H1 (cell line): Measurements from ENCODE around the gene SNAPIN. TPM values are rescaled to one million over a fixed set of nuclear protein-coding genes. Genes with fewer than 3 reads are reported as not detected.

ENCODE experiments used
- CTCF ChIA-PET: fragments of 300-600 bp; sonication (Branson Sonifier 250); formaldehyde crosslinking; loops from one replicate; lab custom pipeline; 2021; ENCODE audit not compliant: partially characterized antibody; lab: Charles Lee
- POLR2A ChIA-PET: fragments of 300-600 bp; sonication (Branson Sonifier 250); formaldehyde crosslinking; loops from one replicate; lab custom pipeline; 2021; ENCODE audit warnings: inconsistent platforms; ENCODE audit not compliant: partially characterized antibody; lab: Charles Lee
- DNase-seq, 2 experiments: peaks; one replicate each; pipeline versions ENCODE4 v3.0.0 to v3.0.0-alpha.2; 2010 to 2022; ENCODE audit warnings: low spot score in 2 of 2, low read depth in 1 of 2, mixed read lengths in 1 of 2
- FAIRE-seq: peaks from 2 replicates; lab custom pipeline; 2011; peaks lifted over from hg19 to GRCh38; lab: Jason Lieb, UNC
- H2AFZ ChIP-seq: 2 replicates; pipeline ENCODE4 v1.8.1; 2012; ENCODE audit warnings: low read length, inconsistent platforms
- H2AK5ac ChIP-seq: 2 replicates; pipeline ENCODE4 v1.6.1; 2013; ENCODE audit warnings: low read depth, low read length
- H2BK120ac ChIP-seq: replicated peaks from 2 replicates; pipeline ENCODE3; 2013; ENCODE audit warnings: low read depth, low read length, inconsistent platforms
- H2BK12ac ChIP-seq: 2 replicates; pipeline ENCODE4 v1.6.1; 2013; ENCODE audit warnings: low read depth, low read length
- H2BK15ac ChIP-seq: 2 replicates; pipeline ENCODE4 v1.6.1; 2013; ENCODE audit warnings: low read length
- H2BK20ac ChIP-seq: 2 replicates; pipeline ENCODE4 v1.6.1; 2013; ENCODE audit warnings: low read length
- H2BK5ac ChIP-seq: 2 replicates; pipeline ENCODE4 v1.6.1; 2013; ENCODE audit warnings: low read depth, low read length
- H3K14ac ChIP-seq: 2 replicates; pipeline ENCODE4 v1.6.1; 2013; ENCODE audit warnings: inconsistent platforms; ENCODE audit not compliant: insufficient read length
- H3K18ac ChIP-seq: 2 replicates; pipeline ENCODE4 v1.6.1; 2013; ENCODE audit warnings: low read length; ENCODE audit errors: extremely low read depth
- H3K23ac ChIP-seq: 2 replicates; pipeline ENCODE4 v1.6.1; 2013; ENCODE audit warnings: inconsistent platforms; ENCODE audit not compliant: insufficient read length
- H3K23me2 ChIP-seq: 2 replicates; pipeline ENCODE4 v1.6.1; 2013; ENCODE audit warnings: low read depth, low read length
- H3K27ac ChIP-seq: 2 replicates; pipeline ENCODE4 v1.6.1; 2011; ENCODE audit warnings: low read depth, low read length, inconsistent platforms
- H3K27me3 ChIP-seq, 4 experiments: replicated peaks in 1 of 4; 1 replicate in 1 of 4; 2 replicates in 3 of 4; pipeline versions ENCODE4 v1.6.1 to v1.8.1; 2011 to 2013; ENCODE audit warnings: low read length in 3 of 4, mild to moderate bottlenecking in 3 of 4, inconsistent platforms in 2 of 4, mixed read lengths in 2 of 4, moderate library complexity in 1 of 4; ENCODE audit not compliant: control insufficient read depth in 3 of 4, insufficient read depth in 3 of 4; ENCODE audit errors: extremely low read depth in 1 of 4
- H3K36me3 ChIP-seq, 4 experiments: 2 replicates each; pipeline versions ENCODE4 v1.6.1 to v1.8.1; 2011 to 2013; ENCODE audit warnings: mild to moderate bottlenecking in 4 of 4, low read length in 3 of 4, moderate library complexity in 2 of 4, control low read depth in 1 of 4, inconsistent platforms in 1 of 4; ENCODE audit not compliant: insufficient read depth in 4 of 4, control insufficient read depth in 2 of 4
- H3K4ac ChIP-seq: replicated peaks from 2 replicates; pipeline ENCODE3; 2013; ENCODE audit warnings: low read length, low read depth, mixed read lengths, inconsistent platforms; ENCODE audit not compliant: insufficient read length
- H3K4me1 ChIP-seq, 4 experiments: replicated peaks in 1 of 4; 1 replicate in 1 of 4; 2 replicates in 3 of 4; pipeline versions ENCODE4 v1.6.1 to v1.8.1; 2011 to 2013; ENCODE audit warnings: low read length in 3 of 4, inconsistent platforms in 2 of 4, mixed read lengths in 1 of 4; ENCODE audit not compliant: insufficient read depth in 4 of 4, control insufficient read depth in 3 of 4
- H3K4me2 ChIP-seq, 2 experiments: 2 replicates each; pipeline versions ENCODE4 v1.6.1 to v1.8.1; 2011 to 2013; ENCODE audit warnings: low read depth in 2 of 2, low read length in 2 of 2, control low read depth in 1 of 2, inconsistent platforms in 1 of 2, mild to moderate bottlenecking in 1 of 2; ENCODE audit not compliant: insufficient read depth in 1 of 2
- H3K4me3 ChIP-seq, 4 experiments: fragments of 200-600, 300-600 bp in 1 of 4; sonication (generic), shearing (Covaris generic), sonication (Bioruptor Twin) in 1 of 4; 2 replicates each; pipeline versions ENCODE4 v1.5.1 to v1.8.1; 2011 to 2016; ENCODE audit warnings: low read length in 4 of 4, low read depth in 3 of 4, control low read depth in 2 of 4, inconsistent platforms in 2 of 4, mild to moderate bottlenecking in 2 of 4, mixed read lengths in 1 of 4, moderate library complexity in 1 of 4; ENCODE audit not compliant: insufficient read depth in 2 of 4; ENCODE audit errors: extremely low read depth in 1 of 4
- H3K56ac ChIP-seq: replicated peaks from 2 replicates; pipeline ENCODE3; 2013; ENCODE audit warnings: low read depth, mild to moderate bottlenecking, mixed read lengths, low read length, inconsistent platforms; ENCODE audit not compliant: insufficient read length
- H3K79me1 ChIP-seq: 2 replicates; pipeline ENCODE4 v1.6.1; 2013; ENCODE audit warnings: low read depth, low read length, control low read depth
- H3K79me2 ChIP-seq, 2 experiments: 2 replicates each; pipeline versions ENCODE4 v1.6.1 to v1.8.1; 2012 to 2013; ENCODE audit warnings: low read length in 2 of 2, mild to moderate bottlenecking in 2 of 2, inconsistent platforms in 1 of 2; ENCODE audit not compliant: insufficient read depth in 2 of 2, control insufficient read depth in 1 of 2
- H3K9ac ChIP-seq, 4 experiments: replicated peaks in 1 of 4; 1 replicate in 1 of 4; 2 replicates in 3 of 4; pipeline versions ENCODE4 v1.6.1 to v1.8.1; 2011 to 2013; ENCODE audit warnings: low read depth in 3 of 4, low read length in 3 of 4, control low read depth in 2 of 4, mild to moderate bottlenecking in 2 of 4, moderate library complexity in 2 of 4, inconsistent platforms in 1 of 4; ENCODE audit errors: extremely low read depth in 1 of 4
- H3K9me3 ChIP-seq, 2 experiments: 2 replicates each; pipeline versions ENCODE4 v1.6.1 to v1.8.1; 2012 to 2013; ENCODE audit warnings: mild to moderate bottlenecking in 2 of 2, moderate library complexity in 2 of 2, control low read depth in 1 of 2, inconsistent platforms in 1 of 2, low read depth in 1 of 2, low read length in 1 of 2, mixed read lengths in 1 of 2; ENCODE audit not compliant: insufficient read depth in 2 of 2
- H4K20me1 ChIP-seq, 2 experiments: replicated peaks in 1 of 2; 2 replicates each; pipeline versions ENCODE3 to v1.8.1; 2011 to 2013; ENCODE audit warnings: inconsistent platforms in 2 of 2, low read length in 2 of 2, mild to moderate bottlenecking in 1 of 2; ENCODE audit not compliant: insufficient read depth in 2 of 2, control insufficient read depth in 1 of 2
- H4K5ac ChIP-seq: 2 replicates; pipeline ENCODE4 v1.6.1; 2013; ENCODE audit warnings: low read length, low read depth, mixed read lengths, inconsistent platforms; ENCODE audit not compliant: insufficient read length
- H4K8ac ChIP-seq: 2 replicates; pipeline ENCODE4 v1.8.0; 2013; ENCODE audit warnings: mild to moderate bottlenecking, moderate library complexity, low read length, inconsistent platforms; ENCODE audit not compliant: insufficient read depth; ENCODE audit errors: extremely low read depth
- H4K91ac ChIP-seq: replicated peaks from 2 replicates; pipeline ENCODE3; 2013; ENCODE audit warnings: low read length, mixed read lengths, inconsistent platforms; ENCODE audit not compliant: insufficient read length
- ASH2L ChIP-seq: fragments of 200-600, 300-600 bp; sonication (generic); IDR thresholded peaks from one replicate; pipeline ENCODE4 v1.7.1; 2017; ENCODE audit warnings: low read length
- CHD2 ChIP-seq: IDR thresholded peaks from 2 replicates; pipeline ENCODE4 v1.6.1; 2012; ENCODE audit warnings: low read length, improper control_type of control experiment
- JUN ChIP-seq: IDR thresholded peaks from 2 replicates; pipeline ENCODE4 v1.6.1; 2011; ENCODE audit warnings: low read depth, mild to moderate bottlenecking, improper control_type of control experiment, low read length
- POLR2A ChIP-seq, 2 experiments: IDR thresholded peaks; 1 replicate in 1 of 2; 2 replicates in 1 of 2; pipeline ENCODE4 v1.6.1; 2011; ENCODE audit warnings: low read depth in 2 of 2, low read length in 2 of 2, mild to moderate bottlenecking in 2 of 2; ENCODE audit errors: control extremely low read depth in 1 of 2
- POLR2AphosphoS5 ChIP-seq: IDR thresholded peaks from 2 replicates; pipeline ENCODE4 v1.6.1; 2011; ENCODE audit warnings: low read depth, low read length
- TBP ChIP-seq: IDR thresholded peaks from 2 replicates; pipeline ENCODE4 v1.6.1; 2011; ENCODE audit warnings: low read depth, low read length, improper control_type of control experiment
- WGBS, 2 experiments: shearing (Covaris generic) in 1 of 2; methylation state at CpG; one replicate each; pipeline versions ENCODE4 v1.1.6 to v1.1.7; 2013 to 2015; ENCODE audit warnings: low lambda C conversion rate in 2 of 2, mixed read lengths in 2 of 2, inconsistent platforms in 1 of 2, low coverage in 1 of 2, missing lambda C conversion rate in 1 of 2; ENCODE audit not compliant: insufficient replicate concordance in 2 of 2, insufficient coverage in 1 of 2, insufficient read length in 1 of 2; ENCODE audit errors: extremely low coverage in 1 of 2, missing lambda C conversion rate in 1 of 2; 5-methylcytosine and 5-hydroxymethylcytosine counted together
- polyA plus RNA-seq, 7 experiments: library from polyadenylated mRNA; depleted of rRNA in 3 of 7; stranded (reverse) in 5 of 7; unstranded in 2 of 7; fragments of >200 nt in 5 of 7; fragments of 200-250 nt in 2 of 7; gene quantifications; 1 replicate in 5 of 7; 2 replicates in 1 of 7; 4 replicates in 1 of 7; pipeline versions ENCODE4 v1.2.1 to v1.2.3, GENCODE V29; 2011 to 2013; ENCODE audit warnings: missing spikeins in 2 of 7, mixed read lengths in 2 of 7
- total RNA-seq: library from RNA; stranded (reverse); fragmentation: NEBNext Ultra II Directional; extraction: Animal tissue kit (Norgen Biotek cat#: 25700); gene quantifications from 2 replicates; pipeline ENCODE4 v1.2.1, GENCODE V29; 2021

Gene SNAPIN
- total and polyA plus RNA-seq, 2 of the 8 experiments (the other 6 are each of a cell fraction or from before 2014, with no cell fraction given): 25.7 to 31.1 TPM

DNA sequence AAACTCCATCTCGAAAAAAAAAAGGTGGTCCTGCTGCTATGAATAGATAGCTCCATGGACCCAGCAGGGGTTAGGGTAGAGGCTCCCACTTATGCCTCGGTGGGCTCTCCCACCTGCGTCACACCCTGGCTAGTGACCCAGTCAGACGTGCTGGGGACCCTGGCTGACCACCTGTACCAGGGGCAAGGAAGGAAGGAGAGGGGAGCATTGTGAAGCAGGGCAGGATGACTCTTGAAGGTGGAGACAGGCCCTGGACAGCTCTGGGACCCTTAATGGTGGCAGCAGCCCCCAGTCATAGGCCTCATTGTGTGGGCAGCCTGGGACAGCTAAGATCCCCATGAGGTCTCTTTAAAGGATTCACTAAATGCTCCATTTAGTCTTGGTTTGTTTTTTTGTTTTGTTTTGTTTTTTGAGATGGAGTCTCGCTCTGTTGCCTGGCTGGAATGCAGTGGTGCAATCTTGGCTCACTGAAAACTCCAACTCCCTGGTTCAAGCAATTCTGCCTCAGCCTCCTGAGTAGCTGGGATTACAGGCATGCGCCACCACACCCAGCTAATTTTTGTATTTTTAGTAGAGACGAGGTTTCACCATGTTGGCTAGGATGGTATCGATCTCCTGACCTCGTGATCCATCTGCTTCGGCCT, 10.4 kb upstream of the SNAPIN start:
- TF ChIP-seq POLR2A (IDR thresholded peaks at IDR 0.05; ENCODE audit: control extremely low read depth in 1 of 2, low read depth in 2 of 2, low read length in 2 of 2) (0 out of 3 replicates have a peak, but pooled peaks of 1 of the 2 experiments have one; percentile 26), POLR2AphosphoS5 (peak; percentile 65), ASH2L (no peak), CHD2 (no peak), TBP (no peak), JUN (no peak)
- ChIA-PET CTCF (interaction anchor here (0.6 to 3.1 kb wide), 11 partner anchors 10 to 630 kb away, joined by 3 to 13 read pairs (median 5); partner anchors contain the start of genes CHTOP, S100A1, S100A13 and S100A6), POLR2A (interaction anchor here (0.6 to 16.2 kb wide), 18 partner anchors 8 to 329 kb away, joined by 3 to 343 read pairs (median 4); partner anchors contain the start of genes CHTOP, ILF2, JTB and S100A1)
- Histone ChIP-seq H3K4me1 (peaks cover 0 to 3% (median 0%) of the 10 kb centered on the region in 4 experiments; a peak in 1 of 7 replicates), H4K5ac (no peak overlapping the region), H2BK15ac (no peak overlapping the region), H3K27ac (no peak overlapping the region), H2BK20ac (no peak overlapping the region), H3K9ac (no peak overlapping the region), H3K23ac (no peak overlapping the region), H3K14ac (no peak overlapping the region), H3K23me2 (no peaks in the 10 kb centered on the region), H3K4me3 (no peak overlapping the region), H4K20me1 (peaks cover 3% of the 10 kb centered on the region in 2 experiments), H3K79me1 (no peaks in the 10 kb centered on the region), H3K56ac (no peak overlapping the region), H2BK5ac (no peak overlapping the region), H3K27me3 (no peaks in the 10 kb centered on the region), H4K8ac (peak overlapping the region; percentile 83; the same call in 1 of the 2 replicates), H3K4me2 (no peak overlapping the region), H2BK120ac (no peak overlapping the region), H3K4ac (no peak overlapping the region), H4K91ac (no peak overlapping the region), H2AFZ (no peak overlapping the region), H2BK12ac (no peak overlapping the region), H3K79me2 (no peaks in the 10 kb centered on the region), H2AK5ac (0 out of 2 replicates have a peak overlapping the region, but pooled peaks have one; percentile 75), H3K18ac (no peak overlapping the region; the same call in 1 of the 2 replicates), H3K9me3 (no peaks in the 10 kb centered on the region), H3K36me3 (peaks cover 15 to 30% (median 27%) of the 10 kb centered on the region in 4 experiments)
- FAIRE-seq (no peak), DNase-seq (no peak)
- 89% methylated on average over 10 of the region's 10 CpGs; no CpG with 5 or more reads in 1 of the 2 experiments for WGBS, 2 experiments
